Effector memory CD4-positive, alpha-beta T cell (primary cell): ENCODE data around the gene RASL11A.

Experiments used
- DNase-seq, 3 donors: peaks; one replicate each; pipeline ENCODE4 v3.0.0-alpha.2; 2020
- H3K27ac ChIP-seq: 2 replicates; pipeline ENCODE4 v1.7.0; 2013; ENCODE audit warnings: mild to moderate bottlenecking, low read length, moderate library complexity; ENCODE audit not compliant: insufficient read depth, poor library complexity, severe bottlenecking
- H3K27me3 ChIP-seq: replicated peaks from 2 replicates; pipeline ENCODE4 v1.7.0; 2013; ENCODE audit warnings: mild to moderate bottlenecking, low read length; ENCODE audit not compliant: insufficient read depth, control insufficient read depth, poor library complexity, severe bottlenecking
- H3K36me3 ChIP-seq: 2 replicates; pipeline ENCODE4 v1.7.0; 2013; ENCODE audit warnings: mild to moderate bottlenecking, low read length, moderate library complexity; ENCODE audit not compliant: control insufficient read depth, insufficient read depth
- H3K4me1 ChIP-seq: 2 replicates; pipeline ENCODE4 v1.7.0; 2013; ENCODE audit warnings: low read length, mild to moderate bottlenecking; ENCODE audit not compliant: control insufficient read depth, insufficient read depth, poor library complexity, severe bottlenecking
- H3K4me3 ChIP-seq: 2 replicates; pipeline ENCODE4 v1.7.0; 2013; ENCODE audit warnings: low read length, low read depth, mild to moderate bottlenecking; ENCODE audit not compliant: insufficient read depth, poor library complexity, severe bottlenecking
- H3K9me3 ChIP-seq: 2 replicates; pipeline ENCODE4 v1.7.0; 2013; ENCODE audit warnings: mild to moderate bottlenecking, low read length, moderate library complexity; ENCODE audit not compliant: control insufficient read depth

RASL11A gene

GRCh38 chr13:27264648-27265047 is 6.0 kb upstream of the RASL11A start:
- no peaks in the 10 kb centered on the region for H3K27me3 ChIP-seq
- peaks cover 11% of the 10 kb centered on the region for H3K4me1 ChIP-seq
- H3K9me3 ChIP-seq, result no peaks in the 10 kb centered on the region
- H3K27ac ChIP-seq, result no peak overlapping the region
- no peak for DNase-seq
- H3K36me3 ChIP-seq, result no peaks in the 10 kb centered on the region
- H3K4me3 ChIP-seq, result no peak overlapping the region

DNA sequence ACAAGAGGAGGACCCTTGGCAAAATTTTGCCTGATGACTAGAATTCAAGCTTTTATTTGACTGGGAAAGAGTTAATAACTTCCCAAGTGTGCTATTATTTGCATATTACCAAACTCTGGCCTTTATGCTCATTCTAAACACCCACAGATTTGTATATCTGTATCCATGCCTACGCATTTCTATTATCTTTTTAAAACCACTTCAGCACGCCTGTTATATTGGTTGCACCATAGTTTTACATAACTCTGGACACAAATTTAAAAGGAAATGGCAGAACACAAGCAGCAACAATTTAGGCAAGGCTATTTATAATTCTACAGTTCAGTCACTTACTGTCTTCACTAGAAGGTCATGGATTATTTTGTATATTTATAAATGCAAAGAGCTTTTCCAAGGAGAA is 3.7 kb upstream of the RASL11A start:
- Histone ChIP-seq H3K9me3 (no peaks in the 10 kb centered on the region), H3K4me3 (no peak overlapping the region), H3K27me3 (peaks cover 4% of the 10 kb centered on the region), H3K27ac (no peak overlapping the region), H3K4me1 (peaks cover 6% of the 10 kb centered on the region), H3K36me3 (no peaks in the 10 kb centered on the region)
- no peak for DNase-seq

DNA sequence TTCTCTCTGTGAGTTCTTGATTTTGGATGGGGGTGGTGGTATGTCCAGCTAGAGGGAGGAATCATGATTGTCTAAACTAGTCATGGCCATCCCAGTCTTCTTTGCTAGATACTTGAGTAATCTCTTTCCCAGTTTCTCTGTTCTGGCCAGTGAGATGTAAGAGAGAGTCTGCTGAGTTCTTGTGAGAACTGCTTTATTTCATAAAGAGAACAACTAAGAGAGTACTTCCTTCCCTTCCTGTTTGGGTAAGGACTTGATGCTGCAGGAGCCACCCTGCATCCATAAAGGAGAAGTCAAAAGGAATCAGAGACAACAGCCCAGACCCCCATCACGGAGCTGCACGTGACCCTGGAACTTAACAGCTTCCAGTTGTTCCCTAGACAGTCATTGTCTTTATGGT is 3.0 kb upstream of the RASL11A start:
- Histone ChIP-seq H3K27me3 (peaks cover 4% of the 10 kb centered on the region), H3K9me3 (no peaks in the 10 kb centered on the region), H3K4me3 (no peak overlapping the region), H3K27ac (no peak overlapping the region), H3K4me1 (peaks cover 6% of the 10 kb centered on the region), H3K36me3 (no peaks in the 10 kb centered on the region)
- DNase-seq, result no peak

DNA sequence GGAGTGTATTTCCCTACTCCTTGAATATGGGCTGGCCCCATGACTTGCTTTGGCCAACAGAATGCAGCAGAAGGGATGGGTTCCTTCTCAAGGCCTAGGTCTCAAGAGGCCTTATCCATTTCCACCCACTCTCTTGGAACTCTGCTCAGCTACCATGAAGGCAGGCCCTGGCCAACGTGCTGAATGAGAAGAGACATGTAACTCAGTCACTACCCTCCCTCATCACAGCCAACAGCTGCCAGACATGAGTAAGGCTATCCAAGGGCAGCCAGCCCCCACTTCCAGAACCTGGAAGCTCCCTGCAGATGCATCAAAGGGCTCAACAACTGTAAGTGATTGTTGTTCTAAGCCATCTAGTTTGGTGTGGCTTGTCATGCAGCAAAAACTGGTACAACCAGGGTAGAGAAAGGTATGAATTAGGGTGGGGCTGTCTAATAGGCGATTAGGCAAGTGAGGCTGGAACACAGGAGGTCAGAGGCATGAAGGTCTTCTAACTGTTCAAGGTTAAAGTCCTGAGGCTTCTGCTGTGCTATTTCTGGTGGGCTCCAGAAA is 1.4 kb upstream of the RASL11A start:
- peaks cover 6% of the 10 kb centered on the region for H3K4me1 ChIP-seq
- H3K9me3 ChIP-seq, result no peaks in the 10 kb centered on the region
- H3K27me3 ChIP-seq, result peaks cover 4% of the 10 kb centered on the region
- no peak overlapping the region for H3K27ac ChIP-seq
- no peak for DNase-seq
- no peaks in the 10 kb centered on the region for H3K36me3 ChIP-seq
- H3K4me3 ChIP-seq, result no peak overlapping the region

GRCh38 chr13:27271570-27272096 is 1.0 kb downstream of the RASL11A start:
- Histone ChIP-seq H3K4me1 (peaks cover 6% of the 10 kb centered on the region), H3K4me3 (peak overlapping the region; percentile 92), H3K27ac (no peak overlapping the region)

GRCh38 chr13:27273658-27274425 is 3.2 kb downstream of the RASL11A start:
- no peaks in the 10 kb centered on the region for H3K36me3 ChIP-seq
- DNase-seq, result no peak
- H3K9me3 ChIP-seq, result no peaks in the 10 kb centered on the region
- H3K4me3 ChIP-seq, result no peak overlapping the region
- H3K27me3 ChIP-seq, result peaks cover 4% of the 10 kb centered on the region
- peaks cover 6% of the 10 kb centered on the region for H3K4me1 ChIP-seq
- no peak overlapping the region for H3K27ac ChIP-seq

More at GRCh38 chr13:27271570-27272096, 1.0 kb downstream of the RASL11A start:
- no peak for DNase-seq
- Histone ChIP-seq H3K9me3 (no peaks in the 10 kb centered on the region), H3K27me3 (peaks cover 4% of the 10 kb centered on the region), H3K36me3 (no peaks in the 10 kb centered on the region)

DNA sequence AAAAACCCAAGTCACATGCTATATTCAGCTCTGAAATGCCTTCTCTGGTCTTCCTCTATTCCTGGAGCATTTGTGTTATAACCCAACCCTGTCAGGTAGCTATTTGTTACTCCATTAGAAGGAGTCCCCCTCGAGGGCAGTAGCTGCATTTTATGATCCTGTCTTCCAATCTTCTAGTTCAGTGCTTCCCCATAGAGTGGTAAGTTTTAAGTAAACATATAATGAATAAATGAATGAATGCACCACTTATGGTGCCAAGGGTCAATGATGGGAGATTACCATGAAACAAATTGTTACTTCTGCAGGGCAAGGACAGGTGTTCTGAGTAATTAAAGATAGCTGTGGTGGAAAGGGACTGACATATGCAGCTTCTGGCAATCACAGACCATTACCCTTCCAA is 4.0 kb downstream of the RASL11A start:
- no peak overlapping the region for H3K27ac ChIP-seq
- no peaks in the 10 kb centered on the region for H3K9me3 ChIP-seq
- no peak for DNase-seq
- H3K4me1 ChIP-seq, result peaks cover 6% of the 10 kb centered on the region
- H3K4me3 ChIP-seq, result no peak overlapping the region
- H3K27me3 ChIP-seq, result peaks cover 4% of the 10 kb centered on the region
- no peaks in the 10 kb centered on the region for H3K36me3 ChIP-seq

- H3K4me1 ChIP-seq, result peaks cover 5% of the 10 kb centered on the region
- no peak for DNase-seq
- H3K27me3 ChIP-seq, result peaks cover 4% of the 10 kb centered on the region
- no peaks in the 10 kb centered on the region for H3K36me3 ChIP-seq
- H3K27ac ChIP-seq, result no peak overlapping the region
- no peaks in the 10 kb centered on the region for H3K9me3 ChIP-seq
- H3K4me3 ChIP-seq, result no peak overlapping the region
Measured at GRCh38 chr13:27276188-27276587, 5.6 kb downstream of the RASL11A start.

- Histone ChIP-seq H3K27ac (no peak overlapping the region), H3K36me3 (no peaks in the 10 kb centered on the region), H3K4me3 (no peak overlapping the region), H3K27me3 (no peaks in the 10 kb centered on the region), H3K4me1 (no peaks in the 10 kb centered on the region), H3K9me3 (no peaks in the 10 kb centered on the region)
- no peak for DNase-seq
Measured at GRCh38 chr13:27279506-27279905, 8.9 kb downstream of the RASL11A start.

DNA sequence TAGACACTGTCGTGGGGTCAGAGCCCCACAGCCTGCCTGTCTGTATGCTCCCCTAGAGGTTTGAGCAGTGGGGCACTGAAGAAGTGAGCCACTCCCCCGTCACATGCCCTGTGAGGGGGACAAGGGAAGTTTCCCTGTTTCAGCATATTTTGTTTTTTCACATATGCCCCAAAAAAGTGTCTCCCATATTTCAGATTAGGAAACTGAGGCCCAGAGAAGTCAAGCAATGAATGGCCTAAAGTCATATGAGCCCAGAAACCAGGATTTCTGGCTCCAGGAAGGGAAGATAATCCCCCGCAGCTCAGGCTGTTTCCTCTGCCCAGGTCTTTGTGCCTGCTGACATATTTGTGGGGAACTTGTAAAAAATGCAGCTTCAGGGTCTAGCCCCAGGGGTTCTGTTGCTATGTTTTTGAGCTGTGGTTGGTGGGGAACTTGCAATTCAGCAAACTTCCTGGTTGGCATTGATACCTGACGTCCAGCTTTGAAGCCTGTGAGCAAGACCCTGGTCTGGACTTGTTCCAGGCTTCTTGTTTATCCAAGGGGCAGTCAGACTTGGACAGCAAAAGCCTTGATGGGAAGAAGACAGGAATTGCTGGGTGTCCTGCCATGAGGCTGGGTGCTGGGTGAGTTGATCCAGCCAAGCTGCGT is 9.5 kb downstream of the RASL11A start:
- Histone ChIP-seq H3K27me3 (no peaks in the 10 kb centered on the region), H3K36me3 (no peaks in the 10 kb centered on the region), H3K4me1 (no peaks in the 10 kb centered on the region), H3K4me3 (no peak overlapping the region), H3K27ac (no peak overlapping the region), H3K9me3 (no peaks in the 10 kb centered on the region)
- no peak for DNase-seq
